Neural progenitor cell (in vitro differentiated cells): Measurements from ENCODE around the gene FAM149A. TPM values are rescaled to one million over a fixed set of nuclear protein-coding genes. Genes with fewer than 3 reads are reported as not detected.

Experiments used
- DNase-seq: peaks from one replicate; pipeline ENCODE4 v3.0.0-alpha.2; 2016; ENCODE audit warnings: low spot score
- H2AFZ ChIP-seq: fragments of 200-600 bp; sonication (generic); replicated peaks from 2 replicates; pipeline ENCODE4 v1.6.1; 2016; ENCODE audit warnings: antibody characterized with exemption
- H3F3A ChIP-seq: fragments of 200-600 bp; sonication (generic); 2 replicates; pipeline ENCODE4 v1.6.1; 2016; ENCODE audit warnings: antibody characterized with exemption, low read depth
- H3K27ac ChIP-seq: fragments of 200-600 bp; sonication (generic); 2 replicates; pipeline ENCODE4 v1.5.1; 2016; ENCODE audit warnings: mild to moderate bottlenecking
- H3K27me3 ChIP-seq: fragments of 200-600 bp; sonication (generic); 2 replicates; pipeline ENCODE4 v1.6.1; 2016; ENCODE audit warnings: mild to moderate bottlenecking, moderate library complexity
- H3K36me3 ChIP-seq: fragments of 200-600 bp; sonication (generic); 2 replicates; pipeline ENCODE4 v1.5.1; 2016
- H3K4me1 ChIP-seq: fragments of 200-600 bp; sonication (generic); 2 replicates; pipeline ENCODE4 v1.6.1; 2016; ENCODE audit warnings: mixed run types
- H3K4me2 ChIP-seq: fragments of 200-600 bp; sonication (generic); 2 replicates; pipeline ENCODE4 v1.6.1; 2016
- H3K4me3 ChIP-seq: fragments of 200-600 bp; sonication (generic); 2 replicates; pipeline ENCODE4 v1.5.1; 2016
- H3K79me2 ChIP-seq: fragments of 200-600 bp; sonication (generic); 2 replicates; pipeline ENCODE4 v1.6.1; 2016; ENCODE audit warnings: low read depth
- H3K9ac ChIP-seq: fragments of 200-600 bp; sonication (generic); 2 replicates; pipeline ENCODE4 v1.6.1; 2016
- H3K9me3 ChIP-seq: fragments of 200-600 bp; sonication (generic); 2 replicates; pipeline ENCODE4 v1.5.1; 2016; ENCODE audit warnings: low read depth
- H4K20me1 ChIP-seq: fragments of 200-600 bp; sonication (generic); 2 replicates; pipeline ENCODE4 v1.6.1; 2016; ENCODE audit warnings: low read depth
- H3K27ac Mint-ChIP-seq: 3 replicates; pipeline ENCODE4 v1.8.0; 2021; ENCODE audit warnings: mixed read lengths
- H3K27me3 Mint-ChIP-seq: 2 replicates; pipeline ENCODE4 v1.8.0; 2022; ENCODE audit warnings: low read depth, mild to moderate bottlenecking, inconsistent platforms, moderate library complexity, mixed read lengths; ENCODE audit not compliant: insufficient read depth
- H3K36me3 Mint-ChIP-seq: 3 replicates; pipeline ENCODE4 v1.8.0; 2021; ENCODE audit warnings: mixed read lengths
- H3K4me1 Mint-ChIP-seq: 3 replicates; pipeline ENCODE4 v1.8.0; 2021; ENCODE audit warnings: mixed read lengths
- H3K4me3 Mint-ChIP-seq: 3 replicates; pipeline ENCODE4 v1.8.0; 2021; ENCODE audit warnings: mild to moderate bottlenecking, moderate library complexity, mixed read lengths
- H3K9me3 Mint-ChIP-seq: 3 replicates; pipeline ENCODE4 v1.8.0; 2020; ENCODE audit warnings: mixed read lengths
- EZH2 ChIP-seq: fragments of 200-600 bp; sonication (generic); IDR thresholded peaks from 2 replicates; pipeline ENCODE4 v1.6.1; 2017; ENCODE audit warnings: antibody characterized with exemption, mild to moderate bottlenecking, moderate library complexity
- EZH2phosphoT487 ChIP-seq: fragments of 200-600 bp; sonication (generic); IDR thresholded peaks from 2 replicates; pipeline ENCODE4 v1.6.1; 2017; ENCODE audit warnings: antibody characterized with exemption
- total RNA-seq: library from RNA; depleted of rRNA; stranded (reverse); fragments of >200 nt; gene quantifications from 2 replicates; pipeline ENCODE4 v1.2.3, GENCODE V29; 2015; ENCODE audit warnings: low replicate concordance
- TF ChIP-seq, protein P1 (sequence below): fragments of 200-600 bp; sonication (generic); IDR thresholded peaks from 2 replicates; pipeline ENCODE4 v1.5.1; 2017; ENCODE audit warnings: antibody characterized with exemption, mild to moderate bottlenecking

Gene FAM149A
- total RNA-seq, 1 donor from 2014 or later = 4.6 TPM

DNA sequence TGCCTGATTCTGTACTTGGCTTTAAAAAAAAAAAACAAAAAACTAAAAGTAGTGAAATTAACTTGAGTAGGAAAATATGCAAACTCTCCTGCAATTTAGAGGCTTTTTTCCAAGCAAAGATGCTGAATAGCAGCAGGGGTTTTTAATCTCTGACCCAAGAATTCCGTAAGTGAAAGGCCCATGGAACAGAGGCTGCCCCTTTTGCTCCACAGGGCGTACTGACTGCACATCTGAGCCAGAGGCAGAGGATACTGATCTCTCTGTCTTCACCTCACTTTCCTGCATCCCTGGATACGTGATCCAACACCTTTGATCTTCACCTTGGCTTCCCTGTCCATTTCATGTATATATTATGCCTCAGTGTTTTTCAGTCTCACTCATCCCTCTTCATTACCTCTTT lies 3.9 kb downstream of the FAM149A start:
- peaks cover 8% of the 10 kb centered on the region for H3K4me1 ChIP-seq

DNA sequence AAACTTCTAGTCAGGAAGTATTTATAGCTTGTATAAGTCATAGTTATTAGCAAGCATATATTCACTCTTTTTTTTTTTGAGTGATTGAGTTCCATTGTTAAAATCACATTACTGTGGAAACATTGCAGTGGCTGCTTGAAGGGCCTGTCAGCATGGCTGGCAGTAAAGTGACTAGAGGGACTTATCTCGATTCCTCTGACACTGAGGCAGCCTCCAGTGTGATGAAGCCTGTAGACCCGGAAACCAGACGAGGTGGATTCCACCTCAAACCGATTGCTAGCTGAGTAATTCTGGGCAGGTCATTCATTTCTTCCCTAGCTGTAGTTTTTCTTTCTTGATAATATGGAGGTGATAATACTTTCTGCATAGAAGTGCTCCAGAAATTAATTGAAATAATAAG lies 4.7 kb downstream of the FAM149A start:
- peaks cover 30% of the 10 kb centered on the region for H3K4me1 Mint-ChIP-seq
- no peak overlapping the region for H3K27ac Mint-ChIP-seq
- Histone ChIP-seq H3K4me1 (peaks cover 8% of the 10 kb centered on the region), H4K20me1 (no peaks in the 10 kb centered on the region), H3K9me3 (no peaks in the 10 kb centered on the region), H3K27ac (no peak overlapping the region), H3K4me3 (no peak overlapping the region), H2AFZ (no peak overlapping the region), H3K9ac (no peak overlapping the region), H3K79me2 (no peaks in the 10 kb centered on the region), H3K27me3 (peaks cover 21% of the 10 kb centered on the region), H3K36me3 (no peaks in the 10 kb centered on the region), H3K4me2 (no peak overlapping the region), H3F3A (peaks cover 26% of the 10 kb centered on the region)
- no peak for DNase-seq
- TF ChIP-seq, protein P1, sequence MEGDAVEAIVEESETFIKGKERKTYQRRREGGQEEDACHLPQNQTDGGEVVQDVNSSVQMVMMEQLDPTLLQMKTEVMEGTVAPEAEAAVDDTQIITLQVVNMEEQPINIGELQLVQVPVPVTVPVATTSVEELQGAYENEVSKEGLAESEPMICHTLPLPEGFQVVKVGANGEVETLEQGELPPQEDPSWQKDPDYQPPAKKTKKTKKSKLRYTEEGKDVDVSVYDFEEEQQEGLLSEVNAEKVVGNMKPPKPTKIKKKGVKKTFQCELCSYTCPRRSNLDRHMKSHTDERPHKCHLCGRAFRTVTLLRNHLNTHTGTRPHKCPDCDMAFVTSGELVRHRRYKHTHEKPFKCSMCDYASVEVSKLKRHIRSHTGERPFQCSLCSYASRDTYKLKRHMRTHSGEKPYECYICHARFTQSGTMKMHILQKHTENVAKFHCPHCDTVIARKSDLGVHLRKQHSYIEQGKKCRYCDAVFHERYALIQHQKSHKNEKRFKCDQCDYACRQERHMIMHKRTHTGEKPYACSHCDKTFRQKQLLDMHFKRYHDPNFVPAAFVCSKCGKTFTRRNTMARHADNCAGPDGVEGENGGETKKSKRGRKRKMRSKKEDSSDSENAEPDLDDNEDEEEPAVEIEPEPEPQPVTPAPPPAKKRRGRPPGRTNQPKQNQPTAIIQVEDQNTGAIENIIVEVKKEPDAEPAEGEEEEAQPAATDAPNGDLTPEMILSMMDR = no peak
- TF ChIP-seq EZH2phosphoT487 = no peak
- no peak for TF ChIP-seq EZH2
- H3K27me3 Mint-ChIP-seq = peaks cover 12% of the 10 kb centered on the region
- H3K9me3 Mint-ChIP-seq = no peaks in the 10 kb centered on the region
- no peak overlapping the region for H3K4me3 Mint-ChIP-seq
- no peaks in the 10 kb centered on the region for H3K36me3 Mint-ChIP-seq

More for the DNA sequence above, 3.9 kb downstream of the FAM149A start:
- Mint-ChIP-seq H3K27me3 (peaks cover 19% of the 10 kb centered on the region), H3K9me3 (no peaks in the 10 kb centered on the region), H3K27ac (no peak overlapping the region), H3K4me3 (no peak overlapping the region), H3K36me3 (no peaks in the 10 kb centered on the region), H3K4me1 (peaks cover 30% of the 10 kb centered on the region)
- Histone ChIP-seq H2AFZ (no peak overlapping the region), H3K36me3 (no peaks in the 10 kb centered on the region), H3K27me3 (peaks cover 29% of the 10 kb centered on the region), H3K4me2 (peak overlapping the region; percentile 11), H3K27ac (no peak overlapping the region), H3K79me2 (no peaks in the 10 kb centered on the region), H3K9ac (no peak overlapping the region), H3F3A (peaks cover 26% of the 10 kb centered on the region), H3K4me3 (no peak overlapping the region), H3K9me3 (no peaks in the 10 kb centered on the region), H4K20me1 (no peaks in the 10 kb centered on the region)
- DNase-seq = peak; percentile 67
- no peak for TF ChIP-seq EZH2
- TF ChIP-seq EZH2phosphoT487 = no peak
- TF ChIP-seq, protein P1 = no peak

DNA sequence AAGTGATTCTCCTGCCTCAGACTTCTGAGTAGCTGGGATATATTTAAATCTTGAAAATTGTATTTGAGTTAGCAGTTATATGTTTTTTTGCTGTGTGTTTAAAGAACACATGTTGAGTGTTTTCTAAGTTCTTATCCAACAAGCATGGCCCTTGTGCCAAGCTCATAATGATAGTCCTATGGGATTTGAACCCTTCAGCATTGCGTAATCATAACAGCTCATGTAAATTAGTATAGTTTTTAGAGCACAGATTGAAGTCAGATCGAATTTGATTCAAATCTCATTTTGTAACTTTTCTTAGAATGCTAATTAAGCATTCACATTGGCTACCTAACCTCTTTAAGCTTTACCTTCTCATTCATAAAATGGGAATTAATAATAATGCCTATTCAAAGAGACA lies 12.2 kb downstream of the FAM149A start:
- no peaks in the 10 kb centered on the region for H3K9me3 ChIP-seq
- H2AFZ ChIP-seq = no peak overlapping the region
- no peaks in the 10 kb centered on the region for H4K20me1 ChIP-seq
- H3K4me3 ChIP-seq = no peak overlapping the region
- TF ChIP-seq, protein P1 = no peak
- no peak for TF ChIP-seq EZH2
- TF ChIP-seq EZH2phosphoT487 = no peak
- H3K4me1 ChIP-seq = peaks cover 18% of the 10 kb centered on the region
- peaks cover 5% of the 10 kb centered on the region for H3F3A ChIP-seq
- H3K9ac ChIP-seq = no peak overlapping the region
- Mint-ChIP-seq H3K27me3 (peaks cover 5% of the 10 kb centered on the region), H3K4me1 (no peaks in the 10 kb centered on the region), H3K4me3 (no peak overlapping the region), H3K9me3 (no peaks in the 10 kb centered on the region), H3K36me3 (no peaks in the 10 kb centered on the region), H3K27ac (no peak overlapping the region)
- no peak for DNase-seq
- H3K36me3 ChIP-seq = no peaks in the 10 kb centered on the region
- H3K27me3 ChIP-seq = no peaks in the 10 kb centered on the region
- no peak overlapping the region for H3K4me2 ChIP-seq
- H3K79me2 ChIP-seq = no peaks in the 10 kb centered on the region
- no peak overlapping the region for H3K27ac ChIP-seq
